RWPE2 (cell line): ENCODE results near the gene EFNA1.

Experiments
- ATAC-seq: fragments of 200-7000 bp; cut with Tn5 transposase; 3 replicates; pipeline ENCODE4 v1.9.1; 2021; ENCODE audit warnings: low read depth
- DNase-seq: peaks from one replicate; pipeline ENCODE4 v3.0.0-alpha.2; 2020; ENCODE audit warnings: low spot score
- H3K27ac ChIP-seq: fragments of 450-650 bp; 2 replicates; pipeline ENCODE4 v1.5.1; 2017; ENCODE audit warnings: mild to moderate bottlenecking; ENCODE audit not compliant: poor library complexity, severe bottlenecking
- H3K27me3 ChIP-seq: fragments of 250-450 bp; sonication (Bioruptor Pico); 2 replicates; pipeline ENCODE4 v1.5.1; 2021; ENCODE audit warnings: mild to moderate bottlenecking, moderate library complexity; ENCODE audit not compliant: insufficient read depth, poor library complexity, severe bottlenecking
- H3K36me3 ChIP-seq: fragments of 250-450 bp; sonication (Bioruptor Pico); 2 replicates; pipeline ENCODE4 v1.5.1; 2020; ENCODE audit warnings: low read depth, mild to moderate bottlenecking, moderate library complexity
- H3K4me1 ChIP-seq: fragments of 250-450 bp; sonication (Bioruptor Pico); 2 replicates; pipeline ENCODE4 v1.5.1; 2021; ENCODE audit warnings: mild to moderate bottlenecking, moderate library complexity; ENCODE audit not compliant: insufficient read depth, poor library complexity, severe bottlenecking
- H3K4me3 ChIP-seq: fragments of 250-450 bp; sonication (Bioruptor Pico); 2 replicates; pipeline ENCODE4 v1.5.1; 2021; ENCODE audit warnings: mild to moderate bottlenecking, moderate library complexity; ENCODE audit not compliant: severe bottlenecking
- H3K9me3 ChIP-seq: fragments of 250-450 bp; sonication (Bioruptor Pico); 2 replicates; pipeline ENCODE4 v1.5.1; 2021; ENCODE audit warnings: mild to moderate bottlenecking, moderate library complexity; ENCODE audit not compliant: severe bottlenecking
- TF ChIP-seq, protein P1 (sequence below): fragments of 450-650 bp; IDR thresholded peaks from one replicate; pipeline ENCODE4 v1.5.1; 2017; ENCODE audit warnings: mild to moderate bottlenecking, moderate library complexity; ENCODE audit not compliant: poor library complexity, severe bottlenecking

Gene EFNA1

DNA sequence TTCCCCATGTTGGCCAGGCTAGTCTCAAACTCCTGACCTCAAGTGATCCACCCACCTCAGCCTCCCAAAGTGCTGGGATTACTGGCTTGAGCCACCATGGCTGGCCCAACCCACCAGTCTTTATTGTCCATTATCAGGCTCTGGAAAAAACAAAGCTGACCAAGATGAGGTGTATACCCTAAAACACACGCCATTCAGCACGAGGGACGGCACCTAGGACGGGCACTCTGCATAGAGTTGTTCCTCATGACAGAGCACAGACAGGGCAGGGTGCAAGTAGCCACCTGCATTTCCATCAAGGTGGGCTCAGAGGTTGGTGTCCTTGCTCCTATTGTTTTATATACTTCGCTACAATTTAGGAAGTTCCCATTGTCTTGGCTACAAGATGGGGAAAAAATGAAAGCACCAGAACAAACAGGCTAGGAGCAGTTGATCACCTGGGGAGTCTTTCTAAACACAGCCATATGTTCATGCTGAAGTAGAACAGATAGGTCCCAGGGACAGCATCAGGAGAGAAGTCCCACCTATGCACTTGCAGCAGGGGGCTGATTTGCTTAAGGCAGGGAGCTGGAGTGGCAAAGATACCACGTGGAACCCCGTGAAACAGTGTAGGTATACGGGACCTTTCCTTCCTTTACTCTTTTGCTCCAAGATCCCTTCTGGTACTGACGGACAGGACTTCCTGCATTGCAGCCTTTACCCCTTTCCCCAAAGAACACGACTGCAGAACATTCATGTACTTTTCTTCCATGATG is 41.0 kb downstream of the EFNA1 start:
- no peaks in the 10 kb centered on the region for H3K4me1 ChIP-seq
- H3K27ac ChIP-seq: no peak overlapping the region
- H3K9me3 ChIP-seq: no peaks in the 10 kb centered on the region
- H3K27me3 ChIP-seq: no peaks in the 10 kb centered on the region
- peaks cover 21% of the 10 kb centered on the region for H3K36me3 ChIP-seq
- no peak for DNase-seq
- no peak for ATAC-seq
- no peak overlapping the region for H3K4me3 ChIP-seq
- TF ChIP-seq, protein P1, sequence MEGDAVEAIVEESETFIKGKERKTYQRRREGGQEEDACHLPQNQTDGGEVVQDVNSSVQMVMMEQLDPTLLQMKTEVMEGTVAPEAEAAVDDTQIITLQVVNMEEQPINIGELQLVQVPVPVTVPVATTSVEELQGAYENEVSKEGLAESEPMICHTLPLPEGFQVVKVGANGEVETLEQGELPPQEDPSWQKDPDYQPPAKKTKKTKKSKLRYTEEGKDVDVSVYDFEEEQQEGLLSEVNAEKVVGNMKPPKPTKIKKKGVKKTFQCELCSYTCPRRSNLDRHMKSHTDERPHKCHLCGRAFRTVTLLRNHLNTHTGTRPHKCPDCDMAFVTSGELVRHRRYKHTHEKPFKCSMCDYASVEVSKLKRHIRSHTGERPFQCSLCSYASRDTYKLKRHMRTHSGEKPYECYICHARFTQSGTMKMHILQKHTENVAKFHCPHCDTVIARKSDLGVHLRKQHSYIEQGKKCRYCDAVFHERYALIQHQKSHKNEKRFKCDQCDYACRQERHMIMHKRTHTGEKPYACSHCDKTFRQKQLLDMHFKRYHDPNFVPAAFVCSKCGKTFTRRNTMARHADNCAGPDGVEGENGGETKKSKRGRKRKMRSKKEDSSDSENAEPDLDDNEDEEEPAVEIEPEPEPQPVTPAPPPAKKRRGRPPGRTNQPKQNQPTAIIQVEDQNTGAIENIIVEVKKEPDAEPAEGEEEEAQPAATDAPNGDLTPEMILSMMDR: no peak

DNA sequence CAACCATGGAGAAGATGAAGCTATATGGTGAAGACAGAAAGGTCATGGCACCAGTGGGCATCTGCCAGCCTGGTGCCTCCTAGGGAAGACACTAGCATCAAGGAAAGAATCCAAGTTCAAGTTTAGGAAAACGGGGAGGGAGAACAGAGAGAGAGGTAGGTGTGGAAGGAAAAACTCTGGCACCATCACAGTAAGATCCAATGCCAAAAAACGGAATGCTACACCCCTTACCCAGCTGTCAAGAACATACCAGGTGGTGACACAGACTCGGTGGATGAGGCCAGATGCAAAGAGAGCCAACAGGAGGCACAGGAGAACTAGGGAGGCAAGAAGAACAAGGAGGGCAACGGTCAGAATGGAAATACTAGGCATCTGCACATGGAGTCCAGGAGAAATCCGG is 41.9 kb downstream of the EFNA1 start:
- Histone ChIP-seq H3K27ac (no peak overlapping the region), H3K4me3 (no peak overlapping the region), H3K27me3 (no peaks in the 10 kb centered on the region), H3K4me1 (no peaks in the 10 kb centered on the region), H3K9me3 (no peaks in the 10 kb centered on the region), H3K36me3 (peaks cover 21% of the 10 kb centered on the region)
- no peak for DNase-seq
- no peak for ATAC-seq
- TF ChIP-seq, protein P1: no peak

GRCh38 chr1:155170101-155170785 is 42.6 kb downstream of the EFNA1 start:
- no peak overlapping the region for H3K27ac ChIP-seq
- H3K4me1 ChIP-seq: no peaks in the 10 kb centered on the region
- H3K36me3 ChIP-seq: peaks cover 21% of the 10 kb centered on the region
- ATAC-seq (no peak), DNase-seq (no peak)
- TF ChIP-seq, protein P1: no peak
- no peaks in the 10 kb centered on the region for H3K9me3 ChIP-seq
- H3K27me3 ChIP-seq: no peaks in the 10 kb centered on the region
- H3K4me3 ChIP-seq: no peak overlapping the region

GRCh38 chr1:155170806-155171205 is 43.1 kb downstream of the EFNA1 start:
- TF ChIP-seq, protein P1: no peak
- no peak for ATAC-seq

More at GRCh38 chr1:155170806-155171205, 43.1 kb downstream of the EFNA1 start:
- H3K4me3 ChIP-seq: no peak overlapping the region
- H3K4me1 ChIP-seq: no peaks in the 10 kb centered on the region
- no peak overlapping the region for H3K27ac ChIP-seq
- peaks cover 21% of the 10 kb centered on the region for H3K36me3 ChIP-seq
- DNase-seq: no peak
- no peaks in the 10 kb centered on the region for H3K27me3 ChIP-seq
- H3K9me3 ChIP-seq: no peaks in the 10 kb centered on the region
